Ammon's horn (tissue), 1 donor: Measurements from ENCODE around the gene SIRT7.

ENCODE experiments used
- DNase-seq: peaks from one replicate; pipeline ENCODE4 v3.0.0-alpha.2; 2016; ENCODE audit warnings: low spot score

The SIRT7 gene

DNA sequence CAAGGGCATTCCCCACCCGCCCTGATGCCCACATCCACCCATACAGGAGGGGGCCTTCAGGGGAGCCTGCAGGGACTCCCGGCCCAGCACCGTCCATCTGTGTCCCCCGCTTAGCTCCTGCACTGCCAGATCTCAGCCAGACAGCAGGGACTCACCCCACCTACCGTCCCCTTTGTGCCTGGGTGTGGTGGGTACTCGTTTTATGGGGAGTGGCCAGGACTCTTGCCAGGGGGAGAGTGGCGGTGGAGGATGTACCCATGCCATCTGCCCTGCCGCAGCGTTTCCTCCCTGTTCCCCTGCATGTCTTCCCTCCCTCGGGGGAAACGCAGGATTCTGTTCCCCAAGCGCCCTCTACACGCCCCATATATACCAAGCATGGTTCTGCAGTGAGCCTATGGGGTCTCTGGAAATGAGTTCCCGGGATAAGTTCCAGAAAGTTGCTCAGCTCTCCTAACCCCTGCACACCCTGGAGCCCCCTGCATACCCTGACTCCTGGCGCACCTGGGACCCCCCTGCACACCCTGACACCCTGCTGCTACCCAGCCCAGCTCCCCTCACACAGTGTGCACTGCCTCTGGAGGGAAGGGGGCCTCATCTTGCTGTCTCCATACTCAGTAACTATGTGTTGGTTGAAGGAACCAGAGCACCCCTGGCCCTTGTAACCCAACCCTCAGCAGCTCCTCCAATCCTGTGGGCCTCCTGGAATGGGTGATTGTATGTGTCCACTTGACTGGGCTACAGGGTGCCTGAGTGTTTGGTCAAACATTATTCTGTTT is 13.8 kb upstream of the SIRT7 start:
- DNase-seq, result no peak

DNA sequence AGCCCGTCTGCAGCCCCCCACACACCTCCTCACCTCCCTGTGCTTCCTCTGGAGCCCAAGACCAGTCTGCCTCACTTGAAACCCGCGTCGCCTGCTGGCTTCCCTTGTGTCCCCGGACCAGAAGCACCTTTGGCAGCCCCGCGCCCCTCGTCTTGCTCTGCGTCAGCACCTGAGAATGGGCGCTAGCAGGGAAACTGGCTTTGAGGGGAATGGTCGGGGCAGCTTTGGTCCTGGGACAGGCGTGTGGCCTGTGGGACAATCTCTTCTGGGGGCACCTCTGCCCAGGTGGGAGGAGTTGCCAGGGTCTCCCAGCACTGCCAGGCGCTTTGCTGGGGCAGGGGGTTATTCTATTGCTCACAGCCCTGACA is 13.2 kb upstream of the SIRT7 start:
- no peak for DNase-seq

DNA sequence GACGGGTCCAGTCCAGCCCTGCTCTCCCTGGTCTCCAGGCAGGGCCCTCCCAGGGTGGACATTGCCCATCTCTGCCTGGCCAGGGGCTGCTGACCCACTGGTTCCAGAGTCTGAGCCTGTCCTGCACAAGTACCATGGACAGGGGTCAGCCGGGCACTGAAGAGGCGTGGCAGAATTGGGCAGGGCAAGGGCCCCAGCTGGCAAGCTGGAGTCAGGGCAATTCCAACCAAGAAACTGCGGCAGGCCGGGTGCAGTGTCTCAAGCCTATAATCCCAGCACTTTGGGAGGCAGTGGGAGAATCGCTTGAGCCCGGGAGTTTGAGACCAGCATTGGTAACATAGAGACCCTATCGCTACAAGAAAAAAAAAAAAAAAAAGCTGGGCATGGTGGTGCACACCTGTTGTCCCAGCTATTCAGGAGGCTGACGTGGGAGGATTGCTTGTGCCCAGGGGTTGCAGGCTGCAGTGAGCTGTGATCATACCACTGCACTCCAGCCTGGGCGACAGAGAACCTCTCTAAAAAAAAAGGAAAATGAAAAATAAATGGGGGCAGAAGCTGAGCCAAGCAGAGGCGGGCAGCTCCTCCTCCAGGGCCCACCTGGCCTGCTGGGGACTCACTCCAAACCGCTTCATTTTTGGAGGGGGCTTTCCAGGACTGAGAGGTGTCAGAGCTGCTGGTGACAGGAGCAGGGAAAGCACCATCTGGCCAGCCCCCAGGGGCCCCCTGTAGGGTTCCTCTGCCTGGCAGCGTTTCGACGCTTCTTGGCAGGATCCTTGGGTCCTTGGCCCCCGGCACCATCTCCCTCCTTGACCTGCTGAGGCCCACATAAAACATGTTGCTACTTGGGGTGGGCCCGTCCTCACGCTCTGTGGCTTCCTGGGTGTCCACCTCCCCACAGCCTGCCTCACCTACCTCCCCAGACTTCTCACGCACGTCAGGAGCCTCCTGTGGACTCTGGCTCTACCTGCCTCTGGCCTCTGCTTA is 12.5 kb upstream of the SIRT7 start:
- DNase-seq, result no peak

DNA sequence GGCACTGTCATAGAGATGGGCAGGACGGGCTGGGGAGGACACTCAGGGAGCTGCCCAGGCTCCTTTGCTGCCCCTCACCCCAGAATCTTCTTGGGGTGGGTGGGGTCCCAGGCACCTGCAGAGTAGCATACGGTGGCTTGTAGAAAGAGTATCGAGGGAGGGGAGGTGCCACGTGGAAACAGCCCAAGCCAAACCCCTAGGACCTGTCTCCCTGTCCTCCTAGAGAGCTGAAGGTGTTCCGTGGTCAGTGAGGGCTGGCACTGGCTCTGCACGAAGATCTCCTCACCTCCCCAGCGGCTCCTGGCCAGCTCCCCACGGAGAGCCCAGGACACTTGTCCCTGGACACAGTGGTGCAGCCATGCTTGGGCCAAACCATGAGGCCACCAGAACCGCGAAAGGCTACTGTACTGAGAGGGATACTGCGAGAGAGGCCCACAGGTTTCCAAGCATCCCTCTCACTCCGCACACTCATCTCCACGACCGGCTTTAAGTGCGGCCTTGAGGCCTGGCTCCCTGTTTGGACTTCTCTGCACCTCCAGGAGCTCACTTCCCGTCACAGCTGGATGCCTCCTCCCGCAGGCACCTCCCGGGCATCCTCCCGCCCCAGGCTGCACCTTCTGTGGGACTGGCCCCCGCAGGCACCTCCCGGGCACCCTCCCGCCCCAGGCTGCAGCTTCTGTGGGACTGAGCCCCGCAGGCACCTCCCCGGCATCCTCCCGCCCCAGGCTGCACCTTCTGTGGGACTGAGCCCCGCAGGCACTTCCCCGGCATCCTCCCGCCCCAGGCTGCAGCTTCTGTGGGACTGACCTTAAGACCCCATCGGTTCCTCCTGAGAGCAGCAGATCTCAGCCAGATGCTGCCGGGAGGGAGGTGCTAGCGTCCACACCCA is 11.5 kb upstream of the SIRT7 start:
- DNase-seq, result no peak

DNA sequence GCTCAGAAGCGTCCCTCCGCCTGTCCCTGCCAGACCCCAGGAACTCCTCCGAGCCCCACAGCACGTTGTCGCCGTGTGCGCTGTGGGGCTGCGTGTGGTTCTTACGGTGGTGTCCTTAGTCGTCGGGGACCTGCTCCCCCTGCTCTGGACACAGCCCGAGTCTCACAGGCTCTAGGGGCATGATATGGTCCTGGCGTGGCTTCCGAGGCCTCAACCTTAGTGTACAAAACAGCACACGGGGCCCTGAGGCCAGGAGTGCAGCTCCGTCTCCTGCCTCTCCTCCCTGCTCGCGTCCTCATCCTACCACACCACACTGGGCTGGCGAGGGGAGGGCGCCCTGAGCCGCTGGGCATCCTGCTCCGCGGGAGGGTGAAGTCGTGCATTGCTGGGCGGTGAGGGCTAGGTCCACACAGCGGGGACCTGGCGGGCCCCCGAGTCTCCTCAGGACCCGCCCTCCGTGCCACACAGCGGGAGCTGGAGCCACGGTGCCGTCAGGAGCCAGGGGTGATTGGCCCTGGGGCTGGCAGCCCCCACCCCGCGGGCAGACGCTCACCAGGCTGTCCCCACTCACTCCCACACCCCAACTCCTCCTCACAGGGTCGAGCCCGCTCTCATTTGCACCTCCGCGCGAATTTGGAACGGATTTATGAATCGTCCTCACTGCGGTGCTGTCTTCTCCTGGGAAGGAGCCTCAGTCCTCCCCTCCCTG is 10.7 kb upstream of the SIRT7 start:
- no peak for DNase-seq

DNA sequence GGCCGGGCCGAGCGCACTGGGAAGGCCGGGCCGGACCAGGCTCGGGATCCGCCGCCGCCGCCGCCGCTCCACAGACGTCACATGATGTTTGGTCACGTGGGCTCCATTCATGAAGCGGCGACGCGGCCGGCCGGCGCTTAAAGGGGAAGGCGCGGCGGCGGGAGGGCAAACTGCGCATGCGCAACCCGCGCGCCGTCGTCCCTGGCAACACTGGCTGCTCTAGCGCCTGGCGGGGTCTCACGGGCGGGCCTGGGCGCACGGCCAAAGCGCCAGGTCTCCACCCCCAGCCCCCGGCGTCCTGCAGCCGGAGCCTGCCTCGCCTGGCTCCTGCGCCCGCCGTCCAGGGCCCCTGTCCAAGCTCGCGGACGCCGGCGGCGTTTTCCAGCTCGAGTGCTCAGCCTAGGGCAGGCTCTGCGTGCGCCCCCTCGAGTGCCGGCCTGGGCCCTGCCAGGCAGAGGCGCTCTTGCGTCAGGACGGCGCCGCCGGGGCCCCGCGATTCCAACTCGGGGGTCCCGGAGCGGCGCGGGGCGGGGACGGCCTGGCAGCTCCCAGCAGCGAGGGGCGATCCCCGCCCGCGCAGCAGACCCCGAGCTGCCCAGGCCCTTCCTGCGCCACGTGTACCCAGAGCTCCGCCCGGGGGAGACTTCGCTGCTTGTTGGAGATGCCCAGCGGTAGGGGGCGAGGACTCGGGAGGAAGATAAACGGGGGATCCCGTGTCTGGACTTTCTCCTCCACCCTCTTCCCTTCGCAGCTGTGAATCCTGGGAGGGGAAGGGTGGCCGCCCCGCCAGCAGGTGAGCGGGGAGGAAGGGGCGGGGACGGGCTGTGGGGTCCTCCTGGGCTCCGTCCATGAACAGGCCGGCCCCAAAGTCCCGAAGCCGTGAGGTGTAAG is 9.9 kb upstream of the SIRT7 start, which contains the start of gene MAFG:
TSS of gene MAFG (minus strand) at position 83 of the 891 bp plus-strand sequence. CDS start 4,550 bp downstream, outside the sequence.
- peak; percentile 96 for DNase-seq

DNA sequence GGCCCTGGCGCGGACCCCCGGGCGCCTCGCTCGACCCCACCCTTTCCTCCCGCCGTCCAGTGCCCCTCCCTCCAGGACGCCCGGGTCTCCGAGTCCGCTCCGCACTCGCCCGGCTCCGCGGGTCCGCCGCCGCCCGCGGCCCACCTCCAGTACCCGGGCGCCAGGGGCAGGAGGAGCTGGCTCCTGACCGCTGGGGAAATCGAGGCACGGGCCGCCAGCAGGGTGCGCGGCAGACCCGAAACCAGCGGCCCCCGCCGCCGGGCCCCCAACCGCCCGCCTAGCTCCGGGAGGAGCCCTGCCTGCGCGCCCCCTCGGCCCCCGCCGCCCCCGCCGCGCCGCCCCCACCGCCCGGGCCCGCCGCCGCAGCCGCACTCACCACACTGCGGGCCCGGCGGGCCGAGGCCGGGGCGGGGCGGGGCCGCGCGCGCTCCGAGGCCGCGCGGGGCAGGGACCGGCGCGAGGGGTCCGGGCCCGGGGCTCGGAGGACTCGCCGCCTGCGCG is 9.2 kb upstream of the SIRT7 start:
- DNase-seq, result no peak

DNA sequence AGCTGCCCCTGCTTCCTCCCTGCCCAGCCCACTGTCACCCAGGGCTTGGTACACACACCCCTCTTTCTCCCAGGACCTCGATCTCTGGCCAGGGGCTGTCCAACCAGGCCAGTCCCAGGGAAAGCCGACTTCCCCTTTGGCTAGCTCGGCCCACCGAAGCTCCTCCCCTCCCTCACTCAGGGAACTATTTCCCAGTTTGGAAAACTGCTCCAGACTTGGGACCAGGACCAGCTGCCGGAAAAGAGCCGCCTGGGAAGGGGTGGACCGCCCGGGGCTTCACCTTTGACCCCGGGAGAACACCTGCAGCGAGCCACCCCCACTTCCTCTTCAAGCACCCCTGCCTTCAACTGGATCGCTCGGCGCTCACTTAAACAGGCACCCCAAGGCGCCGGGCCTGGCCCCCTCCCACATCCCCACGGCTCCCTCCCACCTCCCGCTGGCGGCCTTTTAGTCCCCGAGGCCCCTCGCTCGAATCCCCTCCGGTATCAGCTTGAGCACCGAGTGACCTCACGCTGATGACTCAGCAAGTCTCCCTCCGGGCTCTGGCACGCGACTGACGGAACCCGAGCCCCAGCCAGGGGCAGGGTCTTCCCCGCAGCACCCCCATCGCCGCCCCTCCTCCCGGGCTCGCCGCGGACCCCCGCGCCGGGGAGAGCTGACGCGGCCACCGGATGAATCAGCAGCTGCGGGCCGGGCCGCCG is 8.6 kb upstream of the SIRT7 start:
- DNase-seq, result peak; percentile 69

DNA sequence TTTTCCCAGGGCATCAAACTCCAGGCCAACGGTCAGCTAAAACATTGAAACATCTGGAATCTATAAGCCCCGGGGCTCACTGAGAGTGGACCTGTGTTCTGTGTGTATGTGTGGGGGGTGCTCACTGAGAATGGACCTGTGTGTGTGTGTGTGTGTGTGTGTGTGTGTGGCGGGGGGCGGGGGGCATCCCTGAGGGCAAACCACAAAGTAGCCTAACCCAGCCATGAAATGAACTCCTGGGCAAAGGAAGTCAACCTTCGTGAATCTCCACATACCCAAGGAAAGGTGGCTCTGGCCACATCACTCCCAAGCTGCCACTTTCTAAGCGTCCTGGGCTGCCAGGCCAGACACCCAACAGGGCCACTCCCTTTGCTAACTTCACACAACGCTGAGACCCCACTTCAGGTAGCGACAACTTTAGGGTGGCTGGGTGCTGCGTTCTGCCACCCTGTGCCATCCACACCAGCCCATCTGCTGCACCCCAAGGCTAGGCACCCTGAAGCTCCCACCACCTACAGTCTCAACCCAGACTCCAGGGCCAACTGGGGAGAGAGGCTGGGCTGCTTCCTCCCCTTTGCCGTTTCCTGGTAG is 8.0 kb upstream of the SIRT7 start:
- no peak for DNase-seq

DNA sequence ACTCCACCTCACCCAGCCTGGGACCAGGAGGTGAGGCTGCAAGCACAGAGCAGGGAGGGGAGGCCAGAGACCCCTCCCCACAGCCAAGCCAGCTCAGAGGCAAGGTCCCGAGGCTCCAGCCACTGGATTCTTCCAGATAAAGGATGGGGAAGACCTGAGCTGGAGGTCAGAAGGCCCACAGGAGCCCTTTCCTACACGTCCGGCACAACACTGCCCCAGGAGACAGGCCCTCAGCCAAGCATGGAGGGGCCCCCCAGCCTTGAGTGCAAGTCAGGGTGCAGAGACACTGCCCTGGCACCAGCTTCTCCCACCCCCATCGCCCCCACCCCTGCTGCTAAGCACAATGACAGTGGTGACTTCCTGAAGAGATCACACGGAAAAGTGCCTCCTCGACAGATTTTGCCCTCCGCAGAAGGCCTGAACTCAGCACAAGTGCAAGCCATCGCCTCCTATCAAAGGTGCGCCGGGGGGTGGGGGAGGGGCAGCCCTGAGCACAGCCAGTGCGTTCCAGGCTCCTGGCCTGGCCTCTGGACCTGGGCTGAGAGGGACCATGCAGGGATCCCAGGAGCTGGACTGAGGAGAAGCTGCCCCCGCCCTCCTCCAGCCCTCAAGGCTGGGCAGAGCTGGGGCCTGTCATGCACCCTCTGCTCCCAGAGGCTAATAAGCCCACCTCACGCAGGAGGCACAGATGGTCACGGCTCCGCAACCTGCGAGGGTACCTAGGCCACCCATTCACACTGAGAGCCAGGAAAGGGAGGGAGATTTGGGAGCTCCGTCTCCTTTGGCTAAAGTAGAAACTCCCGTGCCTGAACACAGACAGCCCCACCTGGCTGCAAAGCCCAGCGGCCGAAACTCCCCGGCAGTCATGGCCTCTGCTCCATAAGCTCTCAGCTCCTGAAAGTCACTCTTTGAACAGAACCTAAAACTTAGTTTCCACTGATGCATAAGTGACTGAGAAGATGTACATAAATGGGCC is 6.9 kb upstream of the SIRT7 start:
- no peak for DNase-seq

DNA sequence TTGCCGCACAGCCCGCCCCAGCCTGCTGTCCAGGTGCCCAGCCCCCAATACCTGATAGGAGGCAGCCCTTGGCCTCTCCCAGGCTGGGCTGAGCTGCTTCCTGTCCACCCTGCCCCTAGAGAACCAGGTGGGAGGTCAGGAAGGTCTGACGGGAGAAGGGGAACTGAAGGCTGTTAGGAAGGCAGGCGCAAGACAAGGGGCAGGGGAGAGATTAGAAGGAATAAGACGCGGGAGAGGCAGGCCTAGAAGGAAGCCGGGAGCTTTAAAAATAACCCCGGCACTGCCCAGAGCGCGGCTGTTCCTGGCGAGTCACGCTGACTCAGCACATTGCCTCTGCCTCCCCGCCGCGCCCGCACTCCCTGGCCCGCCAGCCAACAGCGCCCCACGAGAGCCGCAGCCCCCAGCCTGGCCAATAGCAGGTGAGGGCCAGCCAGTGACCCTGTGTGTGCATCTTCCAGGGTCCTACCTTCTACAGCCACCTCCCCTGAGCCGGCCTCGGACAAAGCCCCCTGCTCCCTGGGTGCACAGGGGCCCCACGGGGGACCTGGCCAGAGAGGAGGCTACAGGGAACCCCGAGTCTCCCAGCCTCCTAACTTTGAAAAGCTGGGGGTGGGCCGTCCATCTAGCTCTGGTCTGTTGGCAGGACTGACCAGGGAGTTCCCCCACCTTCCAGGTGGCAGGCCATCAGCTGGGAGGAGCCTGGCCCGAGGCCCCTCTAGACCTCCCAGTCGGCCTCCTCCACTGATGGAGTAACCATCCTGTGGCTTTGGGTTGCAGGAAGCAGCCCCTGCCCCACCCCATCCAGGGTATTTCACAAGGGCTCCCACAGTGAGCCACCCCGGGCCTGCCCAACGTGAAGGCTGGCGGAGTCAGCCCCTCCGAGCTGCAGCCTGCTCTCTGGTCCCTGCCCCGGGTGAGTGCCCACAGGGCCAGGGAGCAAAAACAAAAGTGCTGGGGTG is 5.6 kb upstream of the SIRT7 start:
- DNase-seq, result peak; percentile 61

DNA sequence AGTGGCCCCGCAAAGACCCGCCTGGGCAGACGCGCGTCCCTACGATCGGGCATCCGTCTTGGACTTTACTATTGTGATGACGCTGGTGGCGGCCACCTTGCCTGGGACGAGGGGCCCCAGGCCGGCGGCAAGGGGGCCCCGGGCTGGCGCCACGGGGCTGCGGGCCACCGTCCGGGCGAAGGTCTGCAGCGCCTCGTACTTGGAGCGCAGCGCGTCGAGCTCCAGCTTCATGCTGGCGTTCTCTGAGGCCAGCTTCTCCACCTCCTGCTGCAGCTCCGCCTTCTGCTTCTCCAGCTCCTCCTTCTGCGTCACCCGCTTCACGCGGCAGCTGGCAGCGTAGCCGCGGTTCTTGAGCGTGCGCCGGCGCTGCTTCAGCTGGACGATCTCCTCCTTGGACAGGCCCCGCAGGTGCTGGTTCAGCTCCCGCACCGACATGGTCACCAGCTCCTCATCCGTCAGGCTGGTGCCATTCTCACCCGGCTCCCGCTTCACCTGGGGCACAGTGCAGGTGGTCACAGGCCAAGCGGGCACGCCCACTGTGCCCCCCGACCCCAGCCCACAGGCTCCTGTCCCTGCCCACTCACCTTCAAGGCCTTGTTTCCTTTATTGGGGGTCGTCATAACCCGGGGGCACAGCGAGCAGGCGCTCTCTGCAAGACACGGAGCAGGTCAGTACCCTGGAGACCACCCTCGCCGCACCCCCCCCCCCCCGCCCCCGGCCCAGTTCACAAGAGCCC is 4.8 kb upstream of the SIRT7 start:
- no peak for DNase-seq

DNA sequence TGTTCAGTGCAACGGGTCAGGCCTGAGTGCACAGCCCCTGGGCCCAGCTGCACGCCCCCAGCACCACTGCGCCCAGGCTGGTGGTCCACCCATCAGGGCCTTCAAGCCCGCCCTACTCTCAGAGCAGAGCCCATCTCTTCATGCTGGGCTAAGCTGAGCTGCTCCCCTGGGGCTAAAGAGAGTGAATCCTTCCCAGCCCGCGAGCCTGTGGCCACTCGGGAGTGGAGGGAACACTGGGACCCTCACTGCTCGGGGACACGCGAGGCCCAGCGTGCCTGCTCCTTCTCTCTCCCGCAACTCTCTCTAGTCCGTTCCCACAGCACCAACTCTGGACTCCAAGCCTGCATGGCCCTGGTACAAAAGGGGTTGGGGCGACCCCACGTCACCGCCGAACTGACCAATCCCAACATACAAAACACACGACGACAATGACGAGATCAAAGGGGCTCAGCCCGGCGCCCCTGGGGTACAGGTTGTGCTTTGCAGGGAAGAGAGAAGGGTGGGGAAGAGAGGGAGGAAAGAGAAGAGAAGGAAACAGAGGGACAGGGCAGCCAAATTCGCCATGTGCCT is 4.1 kb upstream of the SIRT7 start:
- no peak for DNase-seq

DNA sequence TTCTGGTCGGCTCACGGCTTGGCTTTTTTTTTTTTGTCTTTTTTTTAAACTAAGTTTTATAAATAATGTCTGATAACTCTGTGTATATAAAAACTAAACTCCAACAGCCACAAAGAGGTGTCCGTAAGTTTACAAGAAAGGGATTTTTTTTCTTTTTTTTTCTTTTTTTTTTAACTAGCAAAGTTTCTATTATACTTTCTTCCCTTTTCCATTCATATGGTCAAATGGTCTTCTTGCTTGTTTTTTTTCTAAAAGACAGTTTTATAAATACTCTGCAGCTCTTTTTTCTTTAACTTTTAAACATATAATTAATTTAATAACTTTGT is 3.5 kb upstream of the SIRT7 start:
- no peak for DNase-seq

DNA sequence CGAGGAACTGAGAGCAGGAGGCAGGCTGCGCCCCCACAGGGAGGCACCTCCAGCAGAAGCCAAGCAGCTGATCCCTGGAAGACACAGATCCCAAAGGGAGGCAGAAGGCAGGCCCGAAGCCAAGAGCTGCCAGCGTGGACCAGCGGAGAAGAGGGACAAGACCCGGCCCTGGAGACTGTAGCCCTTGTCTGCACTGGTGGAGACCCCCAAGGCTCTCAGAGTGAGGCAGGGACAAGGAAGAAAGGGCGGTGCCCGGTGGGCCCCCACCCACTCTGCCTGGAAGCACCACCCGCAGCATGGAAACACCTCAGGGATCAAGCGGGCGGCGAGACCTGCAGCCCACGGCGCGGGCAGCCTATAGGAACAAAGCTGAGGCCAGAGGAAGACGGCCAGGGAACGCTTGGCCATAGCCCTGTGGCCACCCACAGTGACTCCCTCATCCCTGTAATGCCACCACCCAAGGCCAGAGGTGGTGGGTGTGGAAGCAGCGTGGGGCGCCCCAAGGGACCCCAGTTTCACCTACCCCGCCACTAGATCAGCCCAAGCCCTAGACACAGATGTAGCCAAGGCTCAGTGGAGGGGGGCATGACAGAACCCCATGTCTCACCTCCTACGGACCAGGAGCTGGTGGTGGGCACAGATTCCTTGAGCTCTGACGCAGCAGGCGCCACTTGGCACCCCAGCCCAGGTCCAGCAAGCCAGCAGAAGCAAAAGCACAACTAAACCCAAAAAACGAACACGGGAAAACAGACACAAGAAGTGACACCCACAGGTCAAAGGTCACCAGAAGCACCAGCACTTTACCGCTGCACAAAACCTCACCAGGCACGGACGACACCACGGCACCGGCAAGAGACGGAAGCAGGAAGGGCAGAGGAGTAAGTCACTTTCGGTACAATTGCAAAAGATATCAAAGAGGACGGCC is 2.9 kb upstream of the SIRT7 start:
- DNase-seq, result no peak
